Endothelial cell of umbilical vein (primary cell): ENCODE results near the gene SMAD6. TPM values are rescaled to one million over a fixed set of nuclear protein-coding genes. Genes with fewer than 3 reads are reported as not detected.
A peak's percentile ranks its signal among the peaks of the same experiment; 100 is the strongest.

Experiments used
- BruUV-seq: library from RNA; stranded (reverse); fragments of 400-500 nt; replicated peaks from 2 replicates; lab custom pipeline; 2021; lab: Mats Ljungman, UMichigan
- CTCF ChIA-PET: fragments of 300-600, 350-600 bp; sonication (Branson Sonifier 250); formaldehyde crosslinking; loops from one replicate; lab custom pipeline; 2021; ENCODE audit warnings: antibody characterized with exemption, inconsistent platforms; lab: Charles Lee
- POLR2A ChIA-PET: fragments of 300-600, 350-600 bp; sonication (Branson Sonifier 250); formaldehyde crosslinking; loops from one replicate; lab custom pipeline; 2021; ENCODE audit warnings: antibody characterized with exemption, inconsistent platforms; lab: Charles Lee
- DNase-seq: peaks from one replicate; pipeline ENCODE4 v3.0.0-alpha.2; 2011; ENCODE audit warnings: low read depth, low spot score
- FAIRE-seq: peaks from 2 replicates; lab custom pipeline; 2011; peaks lifted over from hg19 to GRCh38; lab: Jason Lieb, UNC
- H2AFZ ChIP-seq: 2 replicates; pipeline ENCODE4 v1.6.0; 2012; ENCODE audit warnings: low read depth, low read length, control low read depth, inconsistent platforms
- H3K27ac ChIP-seq: 2 replicates; pipeline ENCODE4 v1.5.1; 2011; ENCODE audit warnings: low read depth, mild to moderate bottlenecking, control low read depth, low read length, moderate library complexity; ENCODE audit not compliant: insufficient read depth
- H3K27me3 ChIP-seq, 2 experiments: 2 replicates each; pipeline versions ENCODE4 v1.6.0 to v1.6.1; 2011; ENCODE audit warnings: low read length in 2 of 2, mixed read lengths in 1 of 2; ENCODE audit not compliant: control insufficient read depth in 2 of 2, insufficient read depth in 2 of 2
- H3K36me3 ChIP-seq, 2 experiments: 2 replicates in 1 of 2; 3 replicates in 1 of 2; pipeline ENCODE4 v1.5.1; 2011; ENCODE audit warnings: low read length in 2 of 2, mild to moderate bottlenecking in 1 of 2, moderate library complexity in 1 of 2; ENCODE audit not compliant: control insufficient read depth in 2 of 2, insufficient read depth in 2 of 2; ENCODE audit errors: extremely low read depth in 1 of 2
- H3K4me1 ChIP-seq: 3 replicates; pipeline ENCODE4 v1.5.1; 2011; ENCODE audit warnings: mild to moderate bottlenecking, low read length; ENCODE audit not compliant: control insufficient read depth, insufficient read depth; ENCODE audit errors: extremely low read depth
- H3K4me2 ChIP-seq: 2 replicates; pipeline ENCODE4 v1.6.1; 2011; ENCODE audit warnings: low read length, control low read depth, mixed read lengths; ENCODE audit not compliant: insufficient read depth
- H3K4me3 ChIP-seq, 3 experiments: fragments of 200-600 bp in 1 of 3; sonication (generic), shearing (Covaris generic) in 1 of 3; replicated peaks in 1 of 3; 2 replicates each; pipeline ENCODE4 v1.5.1; 2011 to 2016; ENCODE audit warnings: control low read depth in 3 of 3, low read length in 3 of 3, mild to moderate bottlenecking in 2 of 3, inconsistent platforms in 1 of 3, low read depth in 1 of 3, moderate library complexity in 1 of 3; ENCODE audit not compliant: insufficient read depth in 1 of 3
- H3K79me2 ChIP-seq: 2 replicates; pipeline ENCODE4 v1.6.0; 2012; ENCODE audit warnings: low read length, inconsistent platforms; ENCODE audit not compliant: control insufficient read depth, insufficient read depth
- H3K9ac ChIP-seq: replicated peaks from 2 replicates; pipeline ENCODE3; 2011; ENCODE audit warnings: low read length, control low read depth; ENCODE audit not compliant: insufficient read depth; ENCODE audit errors: extremely low read depth
- H3K9me1 ChIP-seq: replicated peaks from 3 replicates; pipeline ENCODE4 v1.6.0; 2011; ENCODE audit warnings: mild to moderate bottlenecking, low read length; ENCODE audit not compliant: control insufficient read depth, insufficient read depth; ENCODE audit errors: extremely low read depth
- H3K9me3 ChIP-seq: replicated peaks from 2 replicates; pipeline ENCODE4 v1.5.1; 2012; ENCODE audit warnings: low read length, inconsistent platforms; ENCODE audit not compliant: control insufficient read depth, insufficient read depth
- H4K20me1 ChIP-seq: replicated peaks from 2 replicates; pipeline ENCODE3; 2011; ENCODE audit warnings: mild to moderate bottlenecking, low read length; ENCODE audit not compliant: control insufficient read depth, insufficient read depth; ENCODE audit errors: extremely low read depth
- CTCF ChIP-seq, 2 donors: IDR thresholded peaks; 1 replicate in 1 of 2; 2 replicates in 1 of 2; pipeline ENCODE4 v1.5.1; 2011; ENCODE audit warnings: low read length in 2 of 2, mild to moderate bottlenecking in 2 of 2, moderate library complexity in 2 of 2, control low read depth in 1 of 2, inconsistent platforms in 1 of 2, low read depth in 1 of 2; ENCODE audit not compliant: insufficient read depth in 1 of 2; ENCODE audit errors: extremely low read depth in 1 of 2
- EZH2 ChIP-seq: IDR thresholded peaks from 2 replicates; pipeline ENCODE4 v1.6.1; 2012; ENCODE audit warnings: borderline replicate concordance, low read depth, mild to moderate bottlenecking, moderate library complexity, low read length, inconsistent platforms; ENCODE audit not compliant: severe bottlenecking
- FOS ChIP-seq: IDR thresholded peaks from 2 replicates; pipeline ENCODE4 v1.6.1; 2011; ENCODE audit warnings: mild to moderate bottlenecking, low read length, moderate library complexity, borderline replicate concordance; ENCODE audit not compliant: insufficient read depth
- GATA2 ChIP-seq: IDR thresholded peaks from 2 replicates; pipeline ENCODE4 v1.7.0; 2011; ENCODE audit warnings: low read depth, mild to moderate bottlenecking, moderate library complexity, mixed read lengths, low read length; ENCODE audit not compliant: insufficient read length, insufficient read depth
- JUN ChIP-seq: IDR thresholded peaks from 2 replicates; pipeline ENCODE4 v1.6.1; 2011; ENCODE audit warnings: borderline replicate concordance, low read depth; ENCODE audit not compliant: insufficient read length, insufficient read depth
- MAX ChIP-seq: IDR thresholded peaks from 2 replicates; pipeline ENCODE4 v1.6.1; 2011; ENCODE audit not compliant: insufficient read depth, insufficient read length
- MYC ChIP-seq: IDR thresholded peaks from one replicate; pipeline ENCODE4 v1.6.1; 2011; ENCODE audit warnings: mild to moderate bottlenecking, low read depth, low read length
- POLR2A ChIP-seq: IDR thresholded peaks from 2 replicates; pipeline ENCODE4 v1.6.1; 2012; ENCODE audit warnings: low read depth, mild to moderate bottlenecking, control low read depth, low read length
- POLR2AphosphoS5 ChIP-seq: IDR thresholded peaks from 2 replicates; pipeline ENCODE4 v1.6.1; 2012; ENCODE audit warnings: low read depth, mild to moderate bottlenecking, control low read depth, low read length, moderate library complexity; ENCODE audit not compliant: insufficient read depth
- dilution Hi-C: fragments of 300-500 bp; cut with MboI; formaldehyde crosslinking; loops from one replicate; pipeline ENCODE4 v1.15.0; 2019; ENCODE audit warnings: low sequenced_read_pairs; ENCODE audit not compliant: extremely low pct_ligation_motif_present
- intact Hi-C: fragments of 100-400 bp; cut with micrococcal nuclease; formaldehyde crosslinking; loops from one replicate; pipeline ENCODE4 v1.10.0; 2022
- polyA plus RNA-seq, 4 experiments: library from polyadenylated mRNA; depleted of rRNA in 3 of 4; stranded (reverse) in 3 of 4; unstranded in 1 of 4; fragments of >200 nt; gene quantifications; 2 replicates each; pipeline versions ENCODE4 v1.2.1 to v1.2.3, GENCODE V29; 2011 to 2012; ENCODE audit warnings: missing spikeins in 1 of 4
- total RNA-seq: library from RNA; stranded (reverse); gene quantifications from 2 replicates; pipeline ENCODE4 v1.2.3, GENCODE V29; 2021

The SMAD6 gene
- total and polyA plus RNA-seq, 2 donors (not counting 3 experiments of a cell fraction or from before 2014, with no cell fraction given): 7.3 to 12.5 TPM

- DNase-seq (peak; percentile 28), FAIRE-seq (peak; percentile 62)
Measured at GRCh38 chr15:66661432-66662096, 40.5 kb upstream of the SMAD6 start.

More at GRCh38 chr15:66661432-66662096, 40.5 kb upstream of the SMAD6 start:
- peak overlapping the region; percentile 63 for H3K27ac ChIP-seq
- no peaks in the 10 kb centered on the region for H3K27me3 ChIP-seq
- no peaks in the 10 kb centered on the region for H3K9me3 ChIP-seq
- dilution Hi-C loops: no loop called here
- peaks cover 36% of the 10 kb centered on the region for H3K4me1 ChIP-seq
- no peak for TF ChIP-seq EZH2
- no peak for TF ChIP-seq FOS
- TF ChIP-seq POLR2A: no peak
- TF ChIP-seq MYC: no peak
- TF ChIP-seq CTCF (IDR thresholded peaks at IDR 0.05; ENCODE audit: extremely low read depth in 1 of 2, insufficient read depth in 1 of 2, low read depth in 1 of 2, low read length in 2 of 2): no peak
- TF ChIP-seq JUN: no peak
- no peak for TF ChIP-seq POLR2AphosphoS5
- TF ChIP-seq MAX: no peak
- no peak for TF ChIP-seq GATA2
- no peak overlapping the region for H3K4me2 ChIP-seq
- H3K4me3 ChIP-seq: no peak overlapping the region
- H2AFZ ChIP-seq: peak overlapping the region; percentile 92
- H4K20me1 ChIP-seq: no peaks in the 10 kb centered on the region
- POLR2A ChIA-PET: no interaction called here
- intact Hi-C loops: loop anchor here (1.0 kb wide), 2 partner anchors 11 to 44 kb away; no protein-coding TSS in a partner anchor
- no peaks in the 10 kb centered on the region for H3K9me1 ChIP-seq
- H3K9ac ChIP-seq: peak overlapping the region; percentile 51
- no peaks in the 10 kb centered on the region for H3K36me3 ChIP-seq
- BruUV-seq: TSS peak; percentile 79
- H3K79me2 ChIP-seq: no peaks in the 10 kb centered on the region
- CTCF ChIA-PET: interaction anchor here (0.6 to 2.2 kb wide), 6 partner anchors 10 to 211 kb away, joined by 3 to 13 read pairs (median 3); no protein-coding TSS in a partner anchor
